ENCODE data around the gene FYB2. TPM values are rescaled to one million over a fixed set of nuclear protein-coding genes. Genes with fewer than 3 reads are reported as not detected.

Gene FYB2
- polyA plus RNA-seq, 1 experiment: not detected

- no peaks in the 10 kb centered on the region for H3K27me3 ChIP-seq (ENCODE audit: control insufficient read depth, insufficient read depth, low read length)
- DNase-seq (ENCODE audit: low read depth): no peak
- no peak overlapping the region for H3K4me3 ChIP-seq (ENCODE audit: low read depth, low read length)
- no peaks in the 10 kb centered on the region for H3K36me3 ChIP-seq (ENCODE audit: control insufficient read depth, insufficient read depth, low read length)
- no peak for TF ChIP-seq CTCF (IDR thresholded peaks at IDR 0.05; ENCODE audit: insufficient read depth, low read depth, low read length)
- ChIA-PET POLR2A (no interaction called here), CTCF (no interaction called here)
These were observed 44.2 kb upstream of the FYB2 start for GRCh38 chr1:56863265-56863992.

- no peak for DNase-seq (ENCODE audit: low read depth)
- POLR2A ChIA-PET: no interaction called here
- Histone ChIP-seq H3K36me3 (ENCODE audit: control insufficient read depth, insufficient read depth, low read length) (no peaks in the 10 kb centered on the region), H3K27me3 (ENCODE audit: control insufficient read depth, insufficient read depth, low read length) (no peaks in the 10 kb centered on the region), H3K4me3 (ENCODE audit: low read depth, low read length) (no peak overlapping the region)
- CTCF ChIA-PET: no interaction called here
- no peak for TF ChIP-seq CTCF (IDR thresholded peaks at IDR 0.05; ENCODE audit: insufficient read depth, low read depth, low read length)
These were observed 40.1 kb upstream of the FYB2 start for GRCh38 chr1:56859287-56859686.

- ChIA-PET CTCF (interaction anchor here (1.1 kb wide), 1 partner anchor 566 kb away, joined by 3 read pairs; no protein-coding TSS in a partner anchor), POLR2A (no interaction called here)
- H3K36me3 ChIP-seq (ENCODE audit: control insufficient read depth, insufficient read depth, low read length): no peaks in the 10 kb centered on the region
- TF ChIP-seq CTCF (IDR thresholded peaks at IDR 0.05; ENCODE audit: insufficient read depth, low read depth, low read length): no peak
- DNase-seq (ENCODE audit: low read depth): no peak
- no peak overlapping the region for H3K4me3 ChIP-seq (ENCODE audit: low read depth, low read length)
- no peaks in the 10 kb centered on the region for H3K27me3 ChIP-seq (ENCODE audit: control insufficient read depth, insufficient read depth, low read length)
These were observed 37.0 kb upstream of the FYB2 start for GRCh38 chr1:56856186-56856585.

GRCh38 chr1:56855190-56855589 lies 36.0 kb upstream of the FYB2 start:
- TF ChIP-seq CTCF (IDR thresholded peaks at IDR 0.05; ENCODE audit: insufficient read depth, low read depth, low read length): no peak
- POLR2A ChIA-PET: no interaction called here
- CTCF ChIA-PET: no interaction called here

GRCh38 chr1:56854521-56855099 lies 35.4 kb upstream of the FYB2 start, which contains the start of gene C8A:
C8A (plus strand) TSS chr1:56854797; CDS start chr1:56854902, 105 bp downstream.
- Histone ChIP-seq H3K4me3 (ENCODE audit: low read depth, low read length) (no peak within 1 kb of the TSS), H3K36me3 (ENCODE audit: control insufficient read depth, insufficient read depth, low read length) (no peaks in the 10 kb centered on the region), H3K27me3 (ENCODE audit: control insufficient read depth, insufficient read depth, low read length) (no peaks in the 10 kb centered on the region)
- no peak for TF ChIP-seq CTCF (IDR thresholded peaks at IDR 0.05; ENCODE audit: insufficient read depth, low read depth, low read length)
- ChIA-PET POLR2A (no interaction called here), CTCF (no interaction called here)
- no peak for DNase-seq (ENCODE audit: low read depth)

More at GRCh38 chr1:56855190-56855589, 36.0 kb upstream of the FYB2 start:
- DNase-seq (ENCODE audit: low read depth): no peak
- no peak overlapping the region for H3K4me3 ChIP-seq (ENCODE audit: low read depth, low read length)
- H3K36me3 ChIP-seq (ENCODE audit: control insufficient read depth, insufficient read depth, low read length): no peaks in the 10 kb centered on the region
- no peaks in the 10 kb centered on the region for H3K27me3 ChIP-seq (ENCODE audit: control insufficient read depth, insufficient read depth, low read length)
